Sigmoid colon (tissue), 4 donors: ENCODE measurements around the gene BRD3.

Experiments
- CTCF ChIP-seq, 4 experiments: fragments of 450-650 bp in 3 of 4; fragments of 200-600 bp in 1 of 4; IDR thresholded peaks; one replicate each; pipeline ENCODE4 v1.5.1; 2016 to 2019; ENCODE audit warnings: antibody characterized with exemption in 4 of 4, mild to moderate bottlenecking in 3 of 4, moderate library complexity in 2 of 4
- EP300 ChIP-seq, 4 donors: sonication (generic); formaldehyde crosslinking; IDR thresholded peaks; one replicate each; pipeline ENCODE4 v1.6.1; 2017; ENCODE audit warnings: antibody characterized with exemption in 4 of 4
- POLR2A ChIP-seq, 2 donors: fragments of 450-650 bp; IDR thresholded peaks; one replicate each; pipeline ENCODE4 v1.6.1; 2016; ENCODE audit warnings: antibody characterized with exemption in 2 of 2, mild to moderate bottlenecking in 2 of 2, moderate library complexity in 2 of 2

- no peak for TF ChIP-seq CTCF (IDR thresholded peaks at IDR 0.05)
- TF ChIP-seq EP300 (IDR thresholded peaks at IDR 0.05): no peak
- TF ChIP-seq POLR2A (IDR thresholded peaks at IDR 0.05): no peak
Observed at GRCh38 chr9:134101623-134102149, 33.9 kb upstream of the BRD3 start.
